ENCODE measurements around the gene SPECC1.

DNA sequence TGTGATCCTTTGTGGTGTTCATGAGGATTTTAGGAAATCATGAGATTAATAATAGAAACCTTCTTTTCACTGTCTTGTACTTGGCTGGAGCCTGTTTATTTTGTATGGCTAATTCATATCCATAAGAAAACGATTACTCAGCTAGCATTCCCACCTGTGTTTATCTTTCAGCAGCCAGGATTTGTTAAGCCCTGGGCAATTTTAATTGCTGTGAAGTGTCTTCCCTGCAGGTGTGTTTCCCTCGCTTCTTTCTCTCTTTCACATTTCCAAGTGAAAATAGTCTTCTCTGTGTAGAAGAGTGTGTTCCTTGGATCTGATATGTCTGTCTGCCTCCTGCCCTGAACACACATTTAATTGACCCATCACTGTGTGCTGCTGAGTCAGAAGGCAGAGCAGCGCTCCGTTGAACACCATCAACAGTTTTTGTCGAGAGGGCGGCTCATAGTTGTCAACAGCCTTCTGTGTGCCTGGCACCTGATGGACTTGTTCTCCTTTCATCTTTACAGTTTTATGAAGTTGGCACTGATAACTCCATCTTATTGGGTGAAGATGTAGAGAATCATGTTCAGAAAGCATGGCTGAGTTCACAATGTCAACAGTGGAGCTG lies 83.2 kb downstream of the SPECC1 start:
- TF ChIP-seq, protein P1, sequence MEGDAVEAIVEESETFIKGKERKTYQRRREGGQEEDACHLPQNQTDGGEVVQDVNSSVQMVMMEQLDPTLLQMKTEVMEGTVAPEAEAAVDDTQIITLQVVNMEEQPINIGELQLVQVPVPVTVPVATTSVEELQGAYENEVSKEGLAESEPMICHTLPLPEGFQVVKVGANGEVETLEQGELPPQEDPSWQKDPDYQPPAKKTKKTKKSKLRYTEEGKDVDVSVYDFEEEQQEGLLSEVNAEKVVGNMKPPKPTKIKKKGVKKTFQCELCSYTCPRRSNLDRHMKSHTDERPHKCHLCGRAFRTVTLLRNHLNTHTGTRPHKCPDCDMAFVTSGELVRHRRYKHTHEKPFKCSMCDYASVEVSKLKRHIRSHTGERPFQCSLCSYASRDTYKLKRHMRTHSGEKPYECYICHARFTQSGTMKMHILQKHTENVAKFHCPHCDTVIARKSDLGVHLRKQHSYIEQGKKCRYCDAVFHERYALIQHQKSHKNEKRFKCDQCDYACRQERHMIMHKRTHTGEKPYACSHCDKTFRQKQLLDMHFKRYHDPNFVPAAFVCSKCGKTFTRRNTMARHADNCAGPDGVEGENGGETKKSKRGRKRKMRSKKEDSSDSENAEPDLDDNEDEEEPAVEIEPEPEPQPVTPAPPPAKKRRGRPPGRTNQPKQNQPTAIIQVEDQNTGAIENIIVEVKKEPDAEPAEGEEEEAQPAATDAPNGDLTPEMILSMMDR (IDR thresholded peaks at IDR 0.05): no peak
- TF ChIP-seq POLR2A (IDR thresholded peaks at IDR 0.05): no peak

Measured in adrenal gland (tissue), 5 donors.